Gastrocnemius medialis (tissue), 4 donors: ENCODE data around the gene PRKCA.

Source experiments
- CTCF ChIP-seq, 5 experiments: fragments of 450-650 bp in 3 of 5; fragments of 200-600 bp in 2 of 5; sonication (generic) in 2 of 5; IDR thresholded peaks in 4 of 5; conservative IDR thresholded peaks in 1 of 5; 1 replicate in 4 of 5; 2 replicates in 1 of 5; pipeline ENCODE4 v1.5.1; 2016 to 2019; ENCODE audit warnings: antibody characterized with exemption in 5 of 5, mild to moderate bottlenecking in 3 of 5, moderate library complexity in 3 of 5
- POLR2A ChIP-seq, 2 donors: fragments of 450-650 bp; IDR thresholded peaks; one replicate each; pipeline ENCODE4 v1.6.1; 2017; ENCODE audit warnings: antibody characterized with exemption in 2 of 2, mild to moderate bottlenecking in 2 of 2, moderate library complexity in 2 of 2

GRCh38 chr17:66630379-66630778, 328.0 kb downstream of the PRKCA start:
- TF ChIP-seq POLR2A (IDR thresholded peaks at IDR 0.05) (no peak), CTCF (IDR thresholded peaks at IDR 0.05 in 4 of 5, conservative IDR thresholded peaks at IDR 0.05 in 1 of 5) (no peak)
